ENCODE results near the gene SCN1A. TPM values are rescaled to one million over a fixed set of nuclear protein-coding genes. Genes with fewer than 3 reads are reported as not detected.
A peak's percentile ranks its signal among the peaks of the same experiment; 100 is the strongest.

The SCN1A gene
- total and polyA plus RNA-seq, 2 experiments from 2014 or later, result under 0.01 TPM; not detected in 1

- Histone ChIP-seq H3K27ac (no peak overlapping the region), H3K4me3 (no peak overlapping the region), H3K36me3 (no peaks in the 10 kb centered on the region), H3K9me3 (ENCODE audit: low read depth) (no peaks in the 10 kb centered on the region), H3K4me1 (ENCODE audit: low read depth) (no peaks in the 10 kb centered on the region), H3K27me3 (no peaks in the 10 kb centered on the region)
- TF ChIP-seq CTCF (IDR thresholded peaks at IDR 0.05; ENCODE audit: low read depth, low read length), result no peak
- no peak for DNase-seq (ENCODE audit: low read depth in 1 of 2, low spot score in 1 of 2)
Observed at GRCh38 chr2:166068981-166069380, 58.8 kb downstream of the SCN1A start.

GRCh38 chr2:166067229-166067628 is 60.6 kb downstream of the SCN1A start:
- Histone ChIP-seq H3K4me3 (no peak overlapping the region), H3K36me3 (no peaks in the 10 kb centered on the region), H3K4me1 (ENCODE audit: low read depth) (no peaks in the 10 kb centered on the region), H3K27me3 (no peaks in the 10 kb centered on the region), H3K9me3 (ENCODE audit: low read depth) (no peaks in the 10 kb centered on the region), H3K27ac (no peak overlapping the region)
- DNase-seq (ENCODE audit: low read depth in 1 of 2, low spot score in 1 of 2), result peak in 1 of 2 donors; percentile 32
- TF ChIP-seq CTCF (IDR thresholded peaks at IDR 0.05; ENCODE audit: low read depth, low read length), result no peak

- H3K4me1 ChIP-seq (ENCODE audit: low read depth), result no peaks in the 10 kb centered on the region
- no peaks in the 10 kb centered on the region for H3K9me3 ChIP-seq (ENCODE audit: low read depth)
- H3K36me3 ChIP-seq, result no peaks in the 10 kb centered on the region
- no peak overlapping the region for H3K4me3 ChIP-seq
- H3K27me3 ChIP-seq, result no peaks in the 10 kb centered on the region
- no peak for TF ChIP-seq CTCF (IDR thresholded peaks at IDR 0.05; ENCODE audit: low read depth, low read length)
- no peak overlapping the region for H3K27ac ChIP-seq
- DNase-seq (ENCODE audit: low read depth in 1 of 2, low spot score in 1 of 2), result peak in 1 of 2 donors; percentile 20
Observed at GRCh38 chr2:166060191-166060590, 67.6 kb downstream of the SCN1A start.

- Histone ChIP-seq H3K9me3 (ENCODE audit: low read depth) (no peaks in the 10 kb centered on the region), H3K36me3 (no peaks in the 10 kb centered on the region), H3K4me1 (ENCODE audit: low read depth) (no peaks in the 10 kb centered on the region), H3K4me3 (no peak overlapping the region), H3K27me3 (no peaks in the 10 kb centered on the region), H3K27ac (no peak overlapping the region)
- DNase-seq (ENCODE audit: low read depth in 1 of 2, low spot score in 1 of 2), result peak; percentile 29 to 64
- TF ChIP-seq CTCF (IDR thresholded peaks at IDR 0.05; ENCODE audit: low read depth, low read length), result peak; percentile 51
Observed at GRCh38 chr2:166057370-166058164, 70.3 kb downstream of the SCN1A start.

- DNase-seq (ENCODE audit: low read depth in 1 of 2, low spot score in 1 of 2), result no peak
- Histone ChIP-seq H3K4me1 (ENCODE audit: low read depth) (no peaks in the 10 kb centered on the region), H3K9me3 (ENCODE audit: low read depth) (no peaks in the 10 kb centered on the region), H3K36me3 (no peaks in the 10 kb centered on the region), H3K27ac (no peak overlapping the region), H3K4me3 (no peak overlapping the region), H3K27me3 (no peaks in the 10 kb centered on the region)
- no peak for TF ChIP-seq CTCF (IDR thresholded peaks at IDR 0.05; ENCODE audit: low read depth, low read length)
Observed at GRCh38 chr2:166044853-166045483, 82.9 kb downstream of the SCN1A start.
